HG02973 (cell line): ENCODE data around the gene KCNMB2.

Experiments
- ATAC-seq: cut with Tn5 transposase; IDR thresholded peaks from one replicate; pipeline ENCODE4 v1.9.1; 2021; ENCODE audit warnings: moderate library complexity; ENCODE audit not compliant: unreplicated experiment

Gene KCNMB2

GRCh38 chr3:178634975-178635374 is 98.7 kb downstream of the KCNMB2 start:
- no peak for ATAC-seq

GRCh38 chr3:178637802-178638201 is 101.6 kb downstream of the KCNMB2 start:
- no peak for ATAC-seq

- ATAC-seq, result no peak
Measured at GRCh38 chr3:178645503-178645902, 109.3 kb downstream of the KCNMB2 start.

GRCh38 chr3:178646186-178646862 is 110.1 kb downstream of the KCNMB2 start:
- ATAC-seq, result no peak

DNA sequence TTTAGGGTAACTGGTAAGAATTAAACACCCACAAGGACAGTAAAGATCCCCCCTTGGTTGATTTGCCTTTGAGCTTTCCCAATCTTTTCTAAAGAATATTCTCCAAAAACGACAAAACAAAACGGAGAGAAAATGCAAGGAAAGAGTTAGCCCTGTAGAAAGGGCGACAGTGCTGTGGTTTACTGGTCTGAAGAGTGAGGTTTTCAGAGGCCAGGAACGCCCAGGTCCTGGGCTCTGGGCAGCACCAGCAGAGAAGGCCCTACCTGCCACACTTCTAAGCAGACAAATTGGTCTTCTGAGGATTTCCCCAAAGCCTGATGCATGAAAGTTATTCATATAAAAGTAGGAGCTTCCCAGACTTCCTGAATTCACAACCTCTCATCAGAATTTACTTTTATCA is 119.3 kb downstream of the KCNMB2 start:
- no peak for ATAC-seq

DNA sequence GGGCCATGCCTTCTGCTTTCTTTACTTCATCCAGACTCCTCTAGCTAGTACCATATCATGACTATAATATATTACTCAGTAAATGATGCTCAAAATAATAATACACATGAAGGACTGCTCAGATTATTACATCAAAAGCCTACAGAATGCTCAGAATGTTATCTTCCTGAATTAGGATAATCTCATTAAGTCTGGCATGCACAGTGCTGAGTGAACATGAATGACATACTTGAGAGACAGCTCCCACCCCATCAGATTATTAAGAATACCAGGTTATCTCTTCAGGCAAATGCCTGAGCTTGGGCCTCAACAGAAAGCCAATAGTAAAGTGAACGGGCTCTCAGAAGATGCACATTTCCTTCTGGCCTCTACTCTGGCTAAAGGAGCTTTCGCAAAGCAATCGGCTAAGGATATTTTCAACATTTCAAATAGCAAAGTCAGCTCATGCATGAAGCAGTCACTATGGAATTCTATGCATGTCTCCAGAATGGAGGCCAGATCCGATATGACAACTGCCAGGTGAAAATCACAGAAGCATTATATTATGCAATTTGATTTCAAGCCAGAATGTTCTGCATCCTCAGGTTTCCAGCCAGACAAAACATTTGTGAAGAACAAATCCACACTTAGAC is 122.6 kb downstream of the KCNMB2 start:
- no peak for ATAC-seq

- ATAC-seq, result peak; percentile 59
Measured at GRCh38 chr3:178663201-178663934, 127.1 kb downstream of the KCNMB2 start.

DNA sequence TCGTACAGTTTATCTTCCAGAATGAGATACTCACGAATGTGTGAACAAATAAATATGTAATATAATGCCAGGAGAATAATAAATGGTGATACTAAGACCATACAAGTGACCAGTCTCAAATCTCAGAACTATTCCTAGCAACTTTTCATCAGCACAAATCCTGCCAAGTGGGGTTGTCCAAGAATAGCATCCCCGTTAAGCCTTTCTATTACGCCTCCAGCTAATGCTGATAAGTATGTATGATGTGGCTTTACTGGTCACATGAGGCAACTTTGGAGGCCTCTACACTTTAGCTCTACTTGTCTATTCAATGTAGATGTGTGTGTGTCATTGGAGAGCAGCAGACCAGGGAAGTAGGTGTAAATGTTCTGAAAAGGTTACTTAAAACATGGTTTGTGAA is 129.5 kb downstream of the KCNMB2 start:
- ATAC-seq, result no peak

GRCh38 chr3:178669022-178669601 is 132.9 kb downstream of the KCNMB2 start:
- ATAC-seq, result peak; percentile 7

GRCh38 chr3:178669758-178670157 is 133.5 kb downstream of the KCNMB2 start:
- peak; percentile 39 for ATAC-seq

DNA sequence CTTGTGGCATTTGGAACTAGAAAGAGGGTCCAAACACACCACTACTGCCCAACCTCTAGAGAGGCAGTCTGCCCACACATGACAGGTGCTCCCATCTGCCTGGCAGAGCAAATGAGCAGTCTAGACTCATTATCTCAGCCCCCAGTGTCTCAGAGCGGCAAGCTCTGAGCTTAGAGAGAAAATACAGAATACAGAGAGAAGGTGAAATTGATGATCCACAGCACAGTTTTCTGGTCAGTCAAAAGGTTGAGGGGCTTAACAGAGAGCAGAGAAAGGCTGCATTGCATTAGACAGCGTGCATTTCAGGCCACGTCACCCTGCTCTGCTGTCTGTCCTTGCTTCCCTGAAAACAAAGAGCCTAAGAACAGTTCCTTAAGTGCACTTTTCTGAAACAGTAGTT is 135.1 kb downstream of the KCNMB2 start:
- ATAC-seq, result peak; percentile 22

- peak; percentile 77 for ATAC-seq
Measured at GRCh38 chr3:178671791-178672190, 135.6 kb downstream of the KCNMB2 start.

- no peak for ATAC-seq
Measured at GRCh38 chr3:178672275-178672674, 136.0 kb downstream of the KCNMB2 start.

GRCh38 chr3:178673529-178673928 is 137.3 kb downstream of the KCNMB2 start:
- ATAC-seq, result no peak

DNA sequence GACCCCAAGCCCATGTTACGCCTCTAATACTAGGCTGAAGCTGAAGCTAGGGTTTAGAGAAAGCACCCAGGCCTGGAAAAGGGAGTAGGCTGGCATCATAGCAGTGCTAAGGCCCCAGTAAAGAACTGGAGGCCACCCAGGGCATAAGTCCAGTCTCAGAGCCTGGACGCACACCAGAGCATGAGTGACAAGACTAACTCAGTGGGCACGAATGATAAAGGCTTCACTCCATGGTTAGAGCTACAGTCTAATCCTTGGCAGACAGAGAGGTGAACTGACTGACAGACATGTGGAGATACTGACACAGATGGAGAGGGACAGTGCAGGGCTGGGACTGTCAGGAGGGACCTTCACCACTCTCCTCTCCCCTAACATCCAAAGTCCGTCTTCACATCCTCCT is 139.8 kb downstream of the KCNMB2 start:
- no peak for ATAC-seq

GRCh38 chr3:178676942-178677790 is 140.9 kb downstream of the KCNMB2 start:
- peak; percentile 78 for ATAC-seq

DNA sequence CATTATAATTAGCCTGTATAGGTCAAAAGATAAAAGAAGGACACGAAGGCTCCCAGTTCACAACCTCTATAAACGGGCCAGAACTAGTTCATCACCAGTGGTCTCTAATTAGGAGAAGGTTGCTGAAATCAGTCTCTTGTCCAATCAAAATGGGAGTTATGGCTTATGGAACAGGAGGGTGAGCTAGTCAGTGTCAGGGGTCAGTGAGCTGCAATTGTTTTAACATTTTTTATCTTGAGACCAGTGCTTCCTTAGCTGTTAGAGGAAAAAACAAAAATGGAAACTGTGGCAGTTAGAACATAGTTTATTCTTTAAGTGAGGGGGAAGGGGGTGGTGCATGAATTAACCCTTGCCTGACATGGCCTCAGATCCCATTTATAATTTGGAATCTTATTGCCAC is 141.7 kb downstream of the KCNMB2 start:
- ATAC-seq, result no peak

GRCh38 chr3:178680037-178680436 is 143.8 kb downstream of the KCNMB2 start:
- ATAC-seq, result no peak

DNA sequence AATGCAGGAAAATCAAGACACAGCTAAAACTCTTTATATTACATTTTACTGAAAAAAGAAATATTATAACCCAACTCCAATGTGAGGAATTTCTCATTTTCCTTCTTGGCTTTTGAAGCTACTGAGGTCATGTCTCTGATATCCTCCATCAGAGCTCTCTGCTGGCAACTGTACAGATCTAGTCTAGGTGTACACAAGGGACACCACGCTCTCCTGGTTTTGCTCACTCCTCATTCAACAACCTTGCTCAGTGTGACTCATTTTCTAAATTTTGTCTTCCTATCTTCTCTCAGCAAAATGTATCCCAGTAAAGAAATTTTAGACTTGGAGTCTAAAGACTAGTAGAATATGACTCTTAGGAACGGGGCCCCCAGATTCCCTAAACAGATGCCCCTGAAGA is 144.3 kb downstream of the KCNMB2 start:
- no peak for ATAC-seq

DNA sequence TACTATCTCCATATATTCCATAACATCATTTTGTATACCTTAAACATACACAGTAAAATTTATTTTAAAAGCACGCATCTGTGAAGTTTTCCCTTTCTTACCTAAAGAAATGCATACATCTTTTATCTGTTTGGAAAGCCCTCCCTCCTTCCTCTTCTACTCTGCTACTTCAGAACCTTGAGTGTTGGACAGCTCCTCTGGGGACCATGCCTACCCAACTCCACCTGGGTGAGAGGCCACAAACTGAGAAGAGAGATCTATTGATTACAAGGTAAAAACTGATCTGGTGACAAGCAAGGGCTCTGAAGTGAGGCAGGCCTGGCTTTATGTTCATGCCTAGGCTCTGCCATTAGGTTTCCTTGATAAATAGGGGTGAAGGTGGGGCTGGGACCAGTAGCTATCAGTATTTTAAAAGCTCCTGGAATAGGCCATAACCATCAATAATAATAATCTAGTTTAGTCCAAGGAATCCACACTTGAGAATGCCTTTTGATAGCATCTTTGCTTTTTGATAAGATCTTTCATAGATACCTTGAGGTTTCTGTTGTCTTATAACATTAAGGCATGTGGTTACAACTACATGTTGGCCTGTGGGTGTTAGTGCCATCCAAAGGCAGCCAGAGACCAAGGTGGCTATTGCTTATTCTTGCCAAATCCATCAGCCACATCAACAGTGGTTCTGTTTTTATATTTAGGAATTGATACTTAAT is 148.8 kb downstream of the KCNMB2 start:
- no peak for ATAC-seq
